Spleen (tissue), 11 donors: ENCODE results near the gene PTPRM. TPM values are rescaled to one million over a fixed set of nuclear protein-coding genes. Genes with fewer than 3 reads are reported as not detected.

ENCODE experiments used
- DNase-seq: peaks from one replicate; pipeline ENCODE4 v3.0.0-alpha.2; 2020
- H3K27ac ChIP-seq, 8 donors: fragments of 200-600 bp; sonication (generic) in 7 of 8; 1 replicate in 4 of 8; 2 replicates in 4 of 8; pipeline versions ENCODE4 v1.5.0 to v1.8.0; 2016 to 2021; ENCODE audit warnings: inconsistent platforms in 4 of 8, mild to moderate bottlenecking in 4 of 8, moderate library complexity in 1 of 8
- H3K27me3 ChIP-seq, 7 donors: fragments of 200-600 bp; sonication (generic) in 6 of 7; replicated peaks in 1 of 7; 1 replicate in 4 of 7; 2 replicates in 3 of 7; pipeline versions ENCODE4 v1.5.0 to v1.8.0; 2016 to 2021; ENCODE audit warnings: inconsistent platforms in 3 of 7, mild to moderate bottlenecking in 1 of 7
- H3K36me3 ChIP-seq, 6 donors: fragments of 200-600 bp; sonication (generic) in 5 of 6; 1 replicate in 4 of 6; 2 replicates in 2 of 6; pipeline versions ENCODE4 v1.5.0 to v1.8.0; 2016 to 2021; ENCODE audit warnings: inconsistent platforms in 2 of 6
- H3K4me1 ChIP-seq, 6 donors: fragments of 200-600 bp; sonication (generic) in 5 of 6; 1 replicate in 3 of 6; 2 replicates in 3 of 6; pipeline versions ENCODE4 v1.5.0 to v1.8.0; 2016 to 2021; ENCODE audit warnings: inconsistent platforms in 3 of 6
- H3K4me3 ChIP-seq, 8 donors: fragments of 200-600 bp; sonication (generic) in 7 of 8; 1 replicate in 4 of 8; 2 replicates in 4 of 8; pipeline versions ENCODE4 v1.5.0 to v1.8.0; 2016 to 2021; ENCODE audit warnings: inconsistent platforms in 4 of 8, mild to moderate bottlenecking in 4 of 8, moderate library complexity in 2 of 8
- H3K9me3 ChIP-seq, 8 donors: fragments of 200-600 bp; sonication (generic) in 7 of 8; 1 replicate in 4 of 8; 2 replicates in 4 of 8; pipeline versions ENCODE4 v1.5.0 to v1.8.0; 2016 to 2021; ENCODE audit warnings: inconsistent platforms in 4 of 8
- CTCF ChIP-seq, 11 experiments: fragments of 200-600 bp in 7 of 11; fragments of 450-650 bp in 4 of 11; sonication (generic) in 4 of 11; IDR thresholded peaks in 8 of 11; conservative IDR thresholded peaks in 3 of 11; 1 replicate in 7 of 11; 2 replicates in 4 of 11; pipeline versions ENCODE4 v1.4.0 to v1.8.0; 2016 to 2021; ENCODE audit warnings: antibody characterized with exemption in 11 of 11, inconsistent platforms in 4 of 11, mild to moderate bottlenecking in 1 of 11
- POLR2A ChIP-seq, 3 donors: fragments of 450-650 bp; IDR thresholded peaks; one replicate each; pipeline ENCODE4 v1.5.1; 2017; ENCODE audit warnings: antibody characterized with exemption in 3 of 3, mild to moderate bottlenecking in 1 of 3
- POLR2AphosphoS5 ChIP-seq, 3 donors: sonication (generic); formaldehyde crosslinking; IDR thresholded peaks; one replicate each; pipeline ENCODE4 v1.5.1; 2017; ENCODE audit warnings: antibody characterized with exemption in 3 of 3
- WGBS, 5 donors: extraction: QIAGEN DNeasy Blood & Tissue Kit in 3 of 5; methylation state at CpG; one replicate each; pipeline versions ENCODE4 v1.1.5 to v1.1.7; 2013 to 2018; 5-methylcytosine and 5-hydroxymethylcytosine counted together
- intact Hi-C: fragments of 100-400 bp; cut with DNase I; formaldehyde crosslinking; loops from one replicate; pipeline ENCODE4 v1.15.0; 2023; ENCODE audit warnings: low total_unique reads
- polyA plus RNA-seq, 3 donors: library from polyadenylated mRNA; stranded (reverse); fragments of 200-250 nt; gene quantifications; one replicate each; pipeline ENCODE4 v1.2.1, GENCODE V29; 2013
- total RNA-seq, 7 donors: library from RNA; depleted of rRNA in 3 of 7; stranded (reverse); fragments of >200 nt in 3 of 7; fragmentation: NEBNext Ultra II Directional in 4 of 7; extraction: Animal tissue kit (Norgen Biotek cat#: 25700) in 4 of 7; gene quantifications; one replicate each; pipeline versions ENCODE4 v1.1.0 to v1.2.1, GENCODE V29; 2016 to 2021
- donor health status: healthy with polysubstance abuse.
- donor health status: DM: no; HTN: no; CAD: no; lungs with moderate emphysema.
- donor health status: DM: no; HTN: no; CAD: no.
- donor health status: Bipolar disorder and iron deficiency.
- donor health status: healthy.
- donor health status: DM: no; HTN: no; CAD: no.
- donor health status: DM: yes; HTN: yes; CAD: no.

Gene PTPRM
- total and polyA plus RNA-seq, 10 donors: 23.5 to 97.8 (median 62.8) TPM

- no peaks in the 10 kb centered on the region for H3K27me3 ChIP-seq
- no peak for DNase-seq
- H3K27ac ChIP-seq: no peak overlapping the region
- no peak for TF ChIP-seq POLR2AphosphoS5 (IDR thresholded peaks at IDR 0.05)
- TF ChIP-seq CTCF (IDR thresholded peaks at IDR 0.05 in 8 of 11, conservative IDR thresholded peaks at IDR 0.05 in 3 of 11): no peak
- no peak for TF ChIP-seq POLR2A (IDR thresholded peaks at IDR 0.05)
- H3K9me3 ChIP-seq: no peaks in the 10 kb centered on the region
- 52 to 79% (median 73%) methylated on average over 6 of the region's 6 CpGs for WGBS, 5 donors
- no peaks in the 10 kb centered on the region for H3K4me1 ChIP-seq
- no peaks in the 10 kb centered on the region for H3K36me3 ChIP-seq
- intact Hi-C loops: no loop called here
- H3K4me3 ChIP-seq: no peak overlapping the region
Measured at GRCh38 chr18:7657050-7657449, 89.9 kb downstream of the PTPRM start.

- no peak overlapping the region for H3K27ac ChIP-seq
- H3K9me3 ChIP-seq: no peaks in the 10 kb centered on the region
- no peaks in the 10 kb centered on the region for H3K4me1 ChIP-seq
- H3K27me3 ChIP-seq: no peaks in the 10 kb centered on the region
- WGBS, 5 donors: 86 to 94% (median 89%) methylated on average over 2 of the region's 2 CpGs
- no peak for DNase-seq
- H3K4me3 ChIP-seq: no peak overlapping the region
- H3K36me3 ChIP-seq: no peaks in the 10 kb centered on the region
- intact Hi-C loops: no loop called here
- TF ChIP-seq CTCF (IDR thresholded peaks at IDR 0.05 in 8 of 11, conservative IDR thresholded peaks at IDR 0.05 in 3 of 11) (no peak), POLR2AphosphoS5 (IDR thresholded peaks at IDR 0.05) (no peak), POLR2A (IDR thresholded peaks at IDR 0.05) (no peak)
Measured at GRCh38 chr18:7657937-7658336, 90.8 kb downstream of the PTPRM start.

DNA sequence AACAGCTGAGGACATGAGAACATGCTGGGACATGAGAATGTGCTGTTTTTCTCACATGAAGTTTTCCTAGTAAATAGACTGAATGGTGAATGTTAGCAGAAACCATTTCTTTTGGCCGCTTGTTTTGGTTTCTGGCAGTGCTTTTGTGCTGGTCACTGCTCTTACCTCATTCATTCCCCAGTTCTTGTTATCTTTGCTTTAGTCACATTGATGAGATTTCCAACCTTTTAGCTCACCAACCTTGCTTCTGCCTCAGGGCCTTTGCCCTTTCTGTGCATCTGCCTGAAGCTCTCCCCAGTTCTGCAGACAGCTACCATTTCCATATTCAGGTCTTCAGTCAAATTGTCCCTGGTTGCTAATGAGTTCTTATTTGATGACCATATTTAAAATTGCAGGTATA, 91.6 kb downstream of the PTPRM start:
- Histone ChIP-seq H3K4me3 (no peak overlapping the region), H3K27me3 (no peaks in the 10 kb centered on the region), H3K27ac (no peak overlapping the region), H3K9me3 (no peaks in the 10 kb centered on the region), H3K36me3 (no peaks in the 10 kb centered on the region), H3K4me1 (no peaks in the 10 kb centered on the region)
- WGBS, 5 donors: 86 to 95% (median 90%) methylated on average over 1 of the region's 1 CpG
- no peak for DNase-seq
- intact Hi-C loops: no loop called here
- TF ChIP-seq POLR2A (IDR thresholded peaks at IDR 0.05) (no peak), POLR2AphosphoS5 (IDR thresholded peaks at IDR 0.05) (no peak), CTCF (IDR thresholded peaks at IDR 0.05 in 8 of 11, conservative IDR thresholded peaks at IDR 0.05 in 3 of 11) (no peak)

DNA sequence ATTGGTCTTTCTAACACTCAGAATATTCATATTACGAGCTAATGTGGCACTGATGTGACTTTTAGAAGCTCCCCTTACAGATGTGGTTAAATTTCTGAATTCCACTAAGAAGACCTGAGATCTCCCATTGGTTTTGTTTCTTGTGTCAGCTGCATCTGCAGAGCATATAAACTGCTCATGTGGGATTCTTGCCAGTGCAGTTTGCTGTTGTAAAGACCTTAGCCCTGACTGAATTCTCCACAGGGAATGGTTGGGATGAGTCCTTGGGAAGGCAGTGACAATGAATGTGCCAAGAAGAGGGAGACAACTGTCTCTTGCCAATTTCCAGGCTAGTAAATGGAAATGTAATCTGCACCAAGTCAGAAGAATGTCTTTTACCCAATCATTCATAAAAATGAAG, 94.1 kb downstream of the PTPRM start:
- Histone ChIP-seq H3K4me3 (no peak overlapping the region), H3K36me3 (no peaks in the 10 kb centered on the region), H3K4me1 (no peaks in the 10 kb centered on the region), H3K9me3 (no peaks in the 10 kb centered on the region), H3K27me3 (no peaks in the 10 kb centered on the region), H3K27ac (no peak overlapping the region)
- DNase-seq: no peak
- WGBS, 5 donors: 56 to 83% (median 76%) methylated on average over 1 of the region's 1 CpG
- intact Hi-C loops: no loop called here
- no peak for TF ChIP-seq POLR2AphosphoS5 (IDR thresholded peaks at IDR 0.05)
- no peak for TF ChIP-seq CTCF (IDR thresholded peaks at IDR 0.05 in 8 of 11, conservative IDR thresholded peaks at IDR 0.05 in 3 of 11)
- no peak for TF ChIP-seq POLR2A (IDR thresholded peaks at IDR 0.05)
